PFSK-1 (cell line): ENCODE results near the gene WNT3.

ENCODE experiments used
- FOXP2 ChIP-seq: optimal IDR thresholded peaks from 2 replicates; pipeline ENCODE3; 2011; ENCODE audit warnings: borderline replicate concordance, control low read depth, inconsistent platforms; ENCODE audit not compliant: insufficient read depth; ENCODE audit errors: extremely low read length, extremely low read depth
- POLR2AphosphoS5 ChIP-seq: IDR thresholded peaks from 2 replicates; pipeline ENCODE4 v1.6.1; 2012; ENCODE audit warnings: low read depth, mild to moderate bottlenecking, control low read depth, low read length, moderate library complexity
- SIN3A ChIP-seq: IDR thresholded peaks from 2 replicates; pipeline ENCODE4 v1.6.1; 2012; ENCODE audit warnings: mild to moderate bottlenecking, low read length, moderate library complexity, borderline replicate concordance; ENCODE audit not compliant: insufficient read depth
- TAF1 ChIP-seq: IDR thresholded peaks from 2 replicates; pipeline ENCODE4 v1.6.1; 2012; ENCODE audit warnings: low read length, control low read depth, borderline replicate concordance; ENCODE audit not compliant: insufficient read depth
- TF ChIP-seq, protein P1 (sequence below), 2 experiments: IDR thresholded peaks; 2 replicates each; pipeline versions ENCODE4 v1.6.1 to v1.8.0; 2011 to 2012; ENCODE audit warnings: low read depth in 2 of 2, low read length in 2 of 2, control low read depth in 1 of 2, inconsistent platforms in 1 of 2, mild to moderate bottlenecking in 1 of 2, moderate library complexity in 1 of 2; ENCODE audit not compliant: insufficient read depth in 1 of 2

DNA sequence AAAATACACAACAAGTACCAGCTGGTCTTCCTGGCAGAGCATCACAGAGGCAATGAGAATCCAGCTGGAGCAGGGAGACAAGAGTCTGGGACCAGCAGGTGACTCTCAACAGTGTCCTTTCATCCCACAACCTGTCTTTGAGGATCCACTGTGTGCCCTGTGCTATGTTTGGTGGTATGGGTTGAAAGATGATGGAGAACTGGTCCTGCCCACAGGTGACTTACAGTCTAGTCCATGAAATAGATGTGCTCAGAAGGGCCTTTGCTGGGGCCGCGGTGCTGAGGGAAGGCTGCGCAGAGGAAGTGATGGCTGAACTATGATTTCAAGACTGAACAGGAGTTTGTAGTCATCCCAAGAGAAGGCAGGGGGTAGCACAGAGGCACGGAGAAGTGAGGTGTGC, 17.9 kb downstream of the WNT3 start:
- TF ChIP-seq POLR2AphosphoS5 (no peak), SIN3A (no peak), TAF1 (no peak), FOXP2 (no peak)
- TF ChIP-seq, protein P1, sequence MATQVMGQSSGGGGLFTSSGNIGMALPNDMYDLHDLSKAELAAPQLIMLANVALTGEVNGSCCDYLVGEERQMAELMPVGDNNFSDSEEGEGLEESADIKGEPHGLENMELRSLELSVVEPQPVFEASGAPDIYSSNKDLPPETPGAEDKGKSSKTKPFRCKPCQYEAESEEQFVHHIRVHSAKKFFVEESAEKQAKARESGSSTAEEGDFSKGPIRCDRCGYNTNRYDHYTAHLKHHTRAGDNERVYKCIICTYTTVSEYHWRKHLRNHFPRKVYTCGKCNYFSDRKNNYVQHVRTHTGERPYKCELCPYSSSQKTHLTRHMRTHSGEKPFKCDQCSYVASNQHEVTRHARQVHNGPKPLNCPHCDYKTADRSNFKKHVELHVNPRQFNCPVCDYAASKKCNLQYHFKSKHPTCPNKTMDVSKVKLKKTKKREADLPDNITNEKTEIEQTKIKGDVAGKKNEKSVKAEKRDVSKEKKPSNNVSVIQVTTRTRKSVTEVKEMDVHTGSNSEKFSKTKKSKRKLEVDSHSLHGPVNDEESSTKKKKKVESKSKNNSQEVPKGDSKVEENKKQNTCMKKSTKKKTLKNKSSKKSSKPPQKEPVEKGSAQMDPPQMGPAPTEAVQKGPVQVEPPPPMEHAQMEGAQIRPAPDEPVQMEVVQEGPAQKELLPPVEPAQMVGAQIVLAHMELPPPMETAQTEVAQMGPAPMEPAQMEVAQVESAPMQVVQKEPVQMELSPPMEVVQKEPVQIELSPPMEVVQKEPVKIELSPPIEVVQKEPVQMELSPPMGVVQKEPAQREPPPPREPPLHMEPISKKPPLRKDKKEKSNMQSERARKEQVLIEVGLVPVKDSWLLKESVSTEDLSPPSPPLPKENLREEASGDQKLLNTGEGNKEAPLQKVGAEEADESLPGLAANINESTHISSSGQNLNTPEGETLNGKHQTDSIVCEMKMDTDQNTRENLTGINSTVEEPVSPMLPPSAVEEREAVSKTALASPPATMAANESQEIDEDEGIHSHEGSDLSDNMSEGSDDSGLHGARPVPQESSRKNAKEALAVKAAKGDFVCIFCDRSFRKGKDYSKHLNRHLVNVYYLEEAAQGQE (IDR thresholded peaks at IDR 0.05; ENCODE audit: insufficient read depth in 1 of 2, low read depth in 2 of 2, low read length in 2 of 2), result no peak
